GM12891 (cell line): Measurements from ENCODE around the gene RERE.

Experiments
- DNase-seq: peaks from one replicate; pipeline ENCODE4 v3.0.0; 2011; ENCODE audit warnings: low spot score; ENCODE audit not compliant: insufficient read length
- FAIRE-seq: peaks from 2 replicates; lab custom pipeline; 2011; peaks lifted over from hg19 to GRCh38; lab: Jason Lieb, UNC
- PAX5 ChIP-seq: IDR thresholded peaks from 2 replicates; pipeline ENCODE4 v1.6.1; 2011; ENCODE audit warnings: low read length, moderate library complexity, mild to moderate bottlenecking; ENCODE audit not compliant: insufficient read depth, severe bottlenecking
- POLR2A ChIP-seq: IDR thresholded peaks from 2 replicates; pipeline ENCODE4 v1.6.1; 2011; ENCODE audit warnings: low read depth, low read length, control low read depth
- POLR2AphosphoS5 ChIP-seq: IDR thresholded peaks from 2 replicates; pipeline ENCODE4 v1.6.1; 2011; ENCODE audit warnings: low read depth, low read length, control low read depth
- POU2F2 ChIP-seq: IDR thresholded peaks from 2 replicates; pipeline ENCODE4 v1.6.1; 2011; ENCODE audit warnings: low read depth, mild to moderate bottlenecking, control low read depth, low read length, moderate library complexity
- SPI1 ChIP-seq: IDR thresholded peaks from 2 replicates; pipeline ENCODE4 v1.6.1; 2011; ENCODE audit warnings: low read depth, low read length, control low read depth
- TAF1 ChIP-seq: IDR thresholded peaks from 2 replicates; pipeline ENCODE4 v1.6.1; 2011; ENCODE audit warnings: low read depth, low read length, control low read depth

RERE gene

DNA sequence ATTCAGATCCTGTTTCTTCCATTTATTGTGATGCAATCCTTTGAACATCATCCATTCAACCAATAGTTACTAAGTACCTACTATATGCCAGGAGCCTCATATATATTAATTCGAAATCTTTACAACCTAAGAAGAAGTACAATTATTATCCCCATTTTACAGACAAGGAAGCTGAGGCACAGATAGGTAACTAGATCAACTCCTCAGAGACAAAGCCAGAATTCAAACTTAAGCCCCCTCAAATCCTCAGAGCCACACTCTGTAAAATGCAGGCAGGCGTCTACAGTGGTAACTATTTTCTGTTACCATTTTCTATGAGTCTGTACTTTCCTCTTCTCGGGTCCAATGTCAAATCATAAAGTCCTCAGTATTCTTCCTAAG is 391.7 kb downstream of the RERE start:
- FAIRE-seq (no peak), DNase-seq (no peak)
- no peak for TF ChIP-seq PAX5
- TF ChIP-seq POU2F2 = no peak
- no peak for TF ChIP-seq SPI1

- TF ChIP-seq POLR2AphosphoS5 = no peak
- TF ChIP-seq POU2F2 = no peak
- no peak for TF ChIP-seq TAF1
- TF ChIP-seq PAX5 = no peak
- no peak for TF ChIP-seq POLR2A
- TF ChIP-seq SPI1 = no peak
- FAIRE-seq (no peak), DNase-seq (no peak)
These were observed 392.2 kb downstream of the RERE start for GRCh38 chr1:8425150-8425780.

- FAIRE-seq (peak; percentile 86), DNase-seq (no peak)
- TF ChIP-seq POLR2A = no peak
- peak; percentile 59 for TF ChIP-seq SPI1
These were observed 392.8 kb downstream of the RERE start for GRCh38 chr1:8424539-8425116.

DNA sequence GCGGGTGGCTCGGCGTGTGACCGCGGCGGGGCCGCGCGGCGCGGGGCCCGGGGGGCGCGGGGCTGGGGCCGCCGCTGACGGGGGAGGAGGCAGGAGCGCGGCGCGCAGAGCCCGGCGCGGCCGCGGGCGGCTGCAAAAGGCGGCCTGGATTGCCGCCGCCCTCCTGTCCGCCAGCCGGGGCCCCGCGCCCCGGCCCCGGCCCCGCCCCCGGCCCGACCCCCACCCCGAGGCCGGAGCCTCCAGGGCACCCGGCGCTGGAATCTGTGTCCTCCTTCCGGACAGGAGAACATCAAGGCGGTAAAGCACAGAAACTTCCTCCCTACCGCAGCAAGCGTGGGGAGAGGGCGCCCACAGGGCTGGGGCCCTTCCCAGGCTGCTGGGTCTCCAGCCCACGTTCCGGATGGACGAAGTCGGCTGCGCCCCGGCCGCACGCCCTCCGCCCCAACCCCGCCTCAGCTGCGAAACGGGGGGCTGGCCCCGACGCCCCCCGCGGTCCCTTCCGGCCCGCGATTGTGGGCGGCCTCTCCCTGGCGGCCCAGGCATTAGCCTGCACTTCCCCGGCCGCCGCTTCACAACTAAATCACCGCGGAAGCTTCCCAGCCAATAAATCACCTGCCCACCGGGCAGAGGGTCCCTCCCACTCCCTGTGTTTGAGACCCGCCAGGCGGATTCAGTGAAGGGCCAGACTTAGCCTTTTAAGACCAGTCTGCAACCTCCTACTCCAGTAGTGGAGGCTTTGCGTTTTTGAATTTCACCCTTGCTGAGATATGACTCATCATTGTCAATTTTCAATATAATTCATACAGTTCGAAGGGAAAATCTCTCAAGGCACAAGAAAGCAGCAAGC is 393.5 kb downstream of the RERE start:
- TF ChIP-seq POLR2AphosphoS5 (no peak; the same call in 1 of the 2 replicates), POLR2A (no peak), POU2F2 (no peak), SPI1 (no peak), TAF1 (no peak), PAX5 (no peak)
- DNase-seq = peak; percentile 35
- peak; percentile 20 for FAIRE-seq

GRCh38 chr1:8423269-8423691 is 394.2 kb downstream of the RERE start:
- no peak for TF ChIP-seq TAF1
- TF ChIP-seq POU2F2 = no peak
- no peak for TF ChIP-seq POLR2AphosphoS5
- TF ChIP-seq SPI1 = no peak
- TF ChIP-seq PAX5 = no peak
- TF ChIP-seq POLR2A = no peak
- DNase-seq (peak; percentile 31), FAIRE-seq (no peak)

DNA sequence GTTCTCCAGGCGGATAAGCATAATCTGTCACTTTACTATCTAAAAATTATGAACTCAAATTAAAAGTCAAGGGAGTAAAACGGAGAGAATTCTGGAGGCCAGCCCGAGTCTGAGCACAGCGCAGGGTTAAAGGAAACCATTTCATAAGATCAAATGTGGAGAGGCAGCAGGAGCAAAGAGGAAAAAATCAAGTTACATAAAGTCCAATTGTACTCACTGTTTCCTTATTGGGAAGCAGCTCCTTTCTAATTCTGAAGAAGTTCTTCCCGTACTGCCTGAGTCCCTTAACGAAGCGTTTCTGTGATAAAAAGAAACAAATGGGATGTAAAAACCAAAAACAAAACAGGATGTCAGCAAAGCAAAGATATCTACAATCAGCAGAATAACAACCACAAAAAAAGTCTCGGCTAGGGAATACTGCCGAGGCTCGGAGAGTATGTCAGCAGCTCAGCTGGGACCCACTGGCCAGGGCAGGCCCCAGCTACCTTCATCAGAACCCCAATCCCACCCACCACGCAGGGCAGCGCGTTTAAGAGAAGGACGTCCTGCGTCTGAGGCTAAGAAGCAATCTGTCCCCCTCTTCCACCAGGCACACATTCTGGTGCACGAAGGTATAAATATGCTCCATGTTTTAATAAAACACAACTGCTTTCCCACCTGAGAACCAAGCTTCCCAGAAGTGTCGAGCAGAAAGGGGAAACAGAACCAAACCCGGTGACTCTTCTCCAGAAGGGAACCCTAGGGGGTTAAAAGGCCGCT is 394.8 kb downstream of the RERE start:
- peak; percentile 88 for FAIRE-seq
- DNase-seq = no peak
- no peak for TF ChIP-seq TAF1
- TF ChIP-seq POU2F2 = no peak

DNA sequence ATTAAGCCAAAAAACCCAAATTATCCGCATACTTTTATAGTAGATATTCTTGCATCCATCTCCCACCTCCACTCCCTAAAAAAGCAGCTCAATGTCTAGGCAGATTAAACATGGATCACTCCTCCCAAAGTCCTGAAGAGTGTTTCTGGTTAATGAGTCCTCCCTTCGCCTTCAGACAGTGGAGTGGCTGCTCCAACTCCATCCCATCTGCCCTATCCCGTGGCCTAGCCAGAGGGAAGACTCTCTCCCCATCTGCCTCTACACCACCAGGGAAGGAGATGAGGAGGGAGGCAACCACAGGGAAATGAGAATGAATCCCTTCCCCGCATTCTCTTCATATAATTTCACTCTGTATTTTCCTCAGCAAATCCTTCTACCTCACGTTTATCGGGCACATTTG is 395.7 kb downstream of the RERE start:
- TF ChIP-seq PAX5 = no peak
- TF ChIP-seq POU2F2 = no peak
- no peak for TF ChIP-seq POLR2A
- no peak for TF ChIP-seq SPI1
- no peak for TF ChIP-seq POLR2AphosphoS5
- FAIRE-seq (no peak), DNase-seq (no peak)

DNA sequence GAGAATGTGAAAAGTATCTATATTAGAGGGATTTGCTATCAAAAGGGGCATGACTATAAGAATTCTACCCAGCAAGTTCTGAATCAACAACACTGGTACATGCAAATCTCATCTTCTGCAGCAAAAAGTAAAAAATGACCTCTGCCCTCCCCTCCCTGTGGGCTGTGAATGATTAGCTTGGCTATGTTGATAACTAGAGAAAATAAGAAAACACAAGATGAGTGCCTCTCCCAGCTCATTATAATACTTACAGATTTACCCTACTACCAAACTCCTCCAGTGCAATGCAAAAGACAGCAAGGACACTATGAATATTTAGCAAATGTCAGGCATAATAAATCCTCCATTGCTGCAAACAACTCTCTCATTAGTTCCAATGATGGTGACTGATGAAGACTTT is 397.1 kb downstream of the RERE start:
- DNase-seq (no peak), FAIRE-seq (no peak)

DNA sequence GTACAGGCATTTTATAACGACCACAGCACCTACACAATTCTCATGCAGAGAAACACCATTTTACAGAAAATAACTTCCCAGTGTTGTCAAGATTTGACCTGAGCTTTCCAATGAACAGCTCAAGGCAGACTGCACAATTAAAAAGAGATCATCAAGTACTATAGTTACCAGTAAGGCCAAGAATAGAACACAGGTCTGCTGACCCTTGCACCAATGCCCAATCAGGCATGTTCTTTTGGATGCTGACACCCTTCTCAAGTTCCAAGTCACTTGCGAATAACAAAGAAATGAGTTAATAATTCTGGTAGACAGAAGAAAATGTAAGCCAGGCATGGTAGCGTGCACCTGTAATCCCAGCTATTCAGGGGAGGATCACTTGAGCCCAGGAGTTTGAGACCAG is 397.6 kb downstream of the RERE start:
- no peak for TF ChIP-seq POLR2AphosphoS5
- TF ChIP-seq POLR2A = no peak
- no peak for TF ChIP-seq TAF1
- no peak for TF ChIP-seq POU2F2
- no peak for TF ChIP-seq SPI1
- no peak for TF ChIP-seq PAX5
- peak; percentile 13 for FAIRE-seq
- no peak for DNase-seq

More for the DNA sequence above, 397.1 kb downstream of the RERE start:
- TF ChIP-seq SPI1 = no peak
- no peak for TF ChIP-seq POLR2AphosphoS5
- TF ChIP-seq POU2F2 = no peak
- no peak for TF ChIP-seq PAX5
- no peak for TF ChIP-seq TAF1
- no peak for TF ChIP-seq POLR2A
